Measurements from ENCODE around the gene GPR137.

- no peak for TF ChIP-seq CTCF (IDR thresholded peaks at IDR 0.05)
- TF ChIP-seq POLR2A (IDR thresholded peaks at IDR 0.05): no peak
These were observed 10.6 kb downstream of the GPR137 start for GRCh38 chr11:64296236-64296635.

Measured in adrenal gland (tissue), 5 donors.